GM18858 (cell line): ENCODE results near the gene LDAH.

ENCODE experiments used
- ATAC-seq: cut with Tn5 transposase; IDR thresholded peaks from one replicate; pipeline ENCODE4 v1.9.1; 2021; ENCODE audit not compliant: unreplicated experiment

Gene LDAH

GRCh38 chr2:20669562-20670314 is 153.2 kb downstream of the LDAH start:
- no peak for ATAC-seq

- ATAC-seq, result no peak
These were observed 153.9 kb downstream of the LDAH start for GRCh38 chr2:20668871-20669475.

DNA sequence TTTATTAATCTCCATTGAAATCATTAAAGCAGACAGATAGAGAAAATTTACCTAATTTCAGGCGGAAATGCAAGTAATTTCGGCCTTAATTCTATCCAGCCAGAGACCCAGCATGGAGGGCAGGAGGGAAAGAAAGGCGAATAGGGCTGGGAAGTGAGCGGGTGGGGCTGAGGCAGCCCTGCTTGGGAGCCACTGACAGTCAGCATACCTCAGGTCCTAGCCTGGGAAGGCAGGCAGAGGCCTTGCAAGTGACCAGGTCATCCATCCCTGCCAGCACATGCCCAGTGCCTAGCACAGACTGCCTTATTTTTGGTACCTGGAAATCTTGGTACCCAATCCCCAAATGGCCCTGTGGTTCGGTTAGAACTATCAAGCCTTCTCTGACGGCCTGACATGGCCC is 154.4 kb downstream of the LDAH start:
- no peak for ATAC-seq

DNA sequence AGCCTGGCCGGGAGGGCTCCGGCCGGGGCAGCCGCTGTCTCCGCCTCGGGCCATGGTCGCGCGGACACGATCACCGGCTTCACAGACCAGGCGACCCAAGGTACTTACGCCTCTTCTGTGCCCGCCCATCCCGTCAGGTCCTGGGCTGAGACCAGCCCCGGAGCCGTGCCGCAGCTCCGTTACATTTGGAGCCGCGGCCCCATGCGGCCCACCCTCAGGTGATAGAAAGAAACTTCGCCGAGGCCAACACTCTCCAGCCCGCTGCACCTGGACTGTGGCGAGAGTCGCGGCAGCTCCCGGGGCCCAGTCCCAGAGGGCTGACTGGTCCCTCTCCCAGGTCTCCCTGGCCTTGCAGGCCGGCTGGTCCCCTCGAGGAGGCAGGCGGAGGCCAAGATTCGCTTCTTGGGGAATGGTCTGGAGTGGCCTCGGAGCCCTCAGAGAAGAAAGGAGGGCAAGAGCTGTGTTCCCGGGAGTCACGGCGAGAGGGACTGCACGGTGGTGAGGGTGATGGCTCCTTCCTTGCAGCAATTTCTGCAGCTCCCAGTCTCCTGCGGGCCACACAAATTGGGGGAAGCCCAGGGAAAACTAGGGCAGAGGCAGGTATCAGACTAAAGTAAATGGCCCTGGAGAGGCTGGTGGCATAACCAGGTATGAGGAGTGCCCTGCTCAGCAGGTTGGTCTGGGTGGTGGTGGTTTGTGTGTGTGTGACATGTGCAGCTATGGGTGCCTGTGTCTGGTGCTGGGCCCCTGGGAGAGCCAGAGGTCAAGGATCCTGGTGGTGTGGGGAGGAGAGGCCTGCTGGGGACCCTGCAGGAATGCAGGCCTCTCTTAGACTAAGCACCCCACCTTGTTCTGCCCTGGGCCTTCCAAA is 155.1 kb downstream of the LDAH start:
- no peak for ATAC-seq

- ATAC-seq, result no peak
These were observed 155.8 kb downstream of the LDAH start for GRCh38 chr2:20667151-20667530.

- ATAC-seq, result no peak
These were observed 156.4 kb downstream of the LDAH start, which contains the start of gene GDF7 for GRCh38 chr2:20666304-20667150. Gene GDF7, plus strand, starts transcription at chr2:20667144. Its CDS starts 96 bp downstream, at chr2:20667240.

GRCh38 chr2:20666005-20666303 is 156.9 kb downstream of the LDAH start:
- no peak for ATAC-seq

- ATAC-seq, result no peak
These were observed 157.5 kb downstream of the LDAH start for GRCh38 chr2:20665243-20666004.

DNA sequence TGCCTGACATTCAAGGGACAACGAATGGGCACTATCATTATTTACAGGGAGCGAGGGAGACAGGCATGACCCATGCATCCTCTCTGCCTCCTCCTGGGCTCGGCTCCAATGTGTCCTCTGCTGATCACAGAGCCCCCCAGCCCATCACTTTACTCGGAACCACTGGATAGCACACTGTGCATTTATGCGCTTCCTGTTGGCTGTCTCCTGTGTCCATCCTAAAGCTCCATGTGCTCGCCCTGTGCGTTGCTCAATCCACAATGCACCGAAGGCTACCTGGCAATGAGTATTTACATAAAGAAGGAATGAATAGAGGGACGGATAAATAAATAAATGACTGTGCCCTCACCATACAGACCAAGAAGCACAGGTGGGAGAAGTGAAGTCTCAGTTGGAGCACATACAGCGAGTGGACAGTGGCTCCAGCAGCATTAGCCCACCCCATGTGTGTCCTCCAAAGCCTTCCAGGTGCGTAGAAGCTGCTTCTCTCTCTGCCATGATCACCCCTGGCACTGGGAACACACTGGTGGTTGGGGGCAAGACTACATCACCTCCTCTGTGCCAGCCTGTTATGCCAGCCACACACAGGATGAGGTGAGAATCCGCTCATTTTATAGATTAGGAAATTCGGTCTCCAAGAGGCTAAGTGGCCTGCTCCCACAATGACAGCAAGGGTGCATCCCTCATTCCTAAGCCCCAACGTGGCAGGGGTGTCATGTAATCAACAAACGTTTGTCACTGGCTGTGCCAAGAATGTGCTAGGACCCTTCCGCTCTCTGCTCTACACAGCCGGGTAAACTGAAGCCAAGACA is 158.3 kb downstream of the LDAH start:
- ATAC-seq, result no peak

DNA sequence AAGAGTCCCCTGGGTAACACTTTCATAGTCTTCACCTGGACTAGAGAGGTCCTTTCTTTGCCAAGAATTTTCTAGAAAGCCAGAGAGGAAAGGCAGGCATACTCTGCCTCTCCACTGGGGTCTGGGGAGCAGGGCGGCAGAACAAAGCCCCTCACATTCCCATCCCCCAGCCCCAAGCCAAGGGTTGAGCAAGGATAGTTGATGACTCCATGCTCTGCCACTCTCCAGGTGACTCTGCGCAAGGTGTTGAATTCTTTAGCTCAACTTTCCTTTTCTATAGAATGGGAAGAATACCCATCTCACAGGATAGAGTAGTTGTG is 158.9 kb downstream of the LDAH start:
- ATAC-seq, result no peak

DNA sequence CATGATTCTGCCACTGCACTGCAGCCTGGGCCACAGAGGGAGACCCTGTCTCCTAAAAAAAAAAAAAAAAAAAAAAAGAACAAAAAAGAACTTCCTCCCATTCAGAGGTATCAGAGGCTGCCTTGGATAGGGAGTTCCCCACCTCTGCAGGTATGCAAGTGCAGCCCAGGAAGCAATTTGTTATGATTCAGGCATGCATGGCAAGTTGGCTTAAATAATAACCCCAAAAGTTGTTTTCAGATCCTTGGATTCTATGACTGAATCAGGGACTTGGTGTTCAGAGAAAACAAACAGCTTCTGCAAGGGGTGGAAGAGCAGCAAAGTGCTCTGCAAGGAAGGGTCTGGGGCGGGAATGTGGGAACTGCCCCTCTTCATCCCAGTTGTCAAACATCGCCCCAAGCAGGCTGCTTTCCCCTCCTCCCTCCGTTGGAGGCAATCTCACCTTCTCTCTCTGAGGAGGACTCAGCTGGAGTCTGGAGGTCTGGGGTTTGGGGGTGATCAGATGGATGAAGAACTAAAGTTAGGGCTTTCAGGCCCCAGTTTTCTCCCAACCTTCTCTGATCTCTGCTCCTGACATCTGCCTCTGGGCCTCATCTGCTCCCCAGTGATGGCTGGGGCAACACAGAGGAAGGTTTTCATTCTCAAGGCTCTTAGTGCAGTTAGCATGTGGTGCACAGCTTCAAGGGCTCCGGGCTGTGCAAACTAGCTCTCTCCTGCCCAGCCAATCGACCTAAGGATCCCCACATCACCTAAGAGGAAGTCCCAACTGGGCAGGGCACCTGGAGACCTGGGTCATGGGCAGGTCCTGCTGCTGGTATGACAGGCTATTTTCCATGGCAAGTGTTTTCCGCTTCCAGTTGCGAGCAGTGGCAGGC is 159.5 kb downstream of the LDAH start:
- ATAC-seq, result no peak

DNA sequence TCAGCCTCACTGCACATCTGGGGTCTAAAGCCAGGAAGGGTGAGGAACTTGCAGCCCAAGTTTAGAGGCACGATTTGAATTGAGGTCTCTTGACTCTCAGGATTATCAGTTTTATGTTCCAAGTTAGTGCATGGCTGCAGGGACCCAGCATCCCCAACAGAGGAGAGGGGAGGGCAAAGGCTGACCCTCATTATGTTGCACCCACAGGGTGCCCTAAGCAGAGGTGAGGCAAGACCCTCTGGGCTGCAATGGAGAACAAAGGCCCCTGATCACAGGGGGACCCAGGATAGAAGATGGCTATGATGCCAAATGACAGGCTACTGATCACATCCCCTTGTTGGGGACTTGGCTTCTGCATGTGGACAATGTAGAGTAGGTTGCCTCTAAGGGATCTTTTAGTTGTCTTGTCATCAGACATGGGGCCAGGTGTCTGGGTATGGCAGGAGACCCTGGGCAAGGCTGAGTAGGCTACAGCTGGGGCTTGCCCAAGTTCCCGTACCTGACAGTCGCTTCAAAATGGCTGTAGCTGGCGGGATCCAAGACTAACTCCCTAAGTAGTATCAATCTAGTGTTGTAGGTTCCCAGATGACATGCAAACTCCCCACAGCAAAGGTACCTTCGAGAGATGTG is 160.5 kb downstream of the LDAH start:
- no peak for ATAC-seq

DNA sequence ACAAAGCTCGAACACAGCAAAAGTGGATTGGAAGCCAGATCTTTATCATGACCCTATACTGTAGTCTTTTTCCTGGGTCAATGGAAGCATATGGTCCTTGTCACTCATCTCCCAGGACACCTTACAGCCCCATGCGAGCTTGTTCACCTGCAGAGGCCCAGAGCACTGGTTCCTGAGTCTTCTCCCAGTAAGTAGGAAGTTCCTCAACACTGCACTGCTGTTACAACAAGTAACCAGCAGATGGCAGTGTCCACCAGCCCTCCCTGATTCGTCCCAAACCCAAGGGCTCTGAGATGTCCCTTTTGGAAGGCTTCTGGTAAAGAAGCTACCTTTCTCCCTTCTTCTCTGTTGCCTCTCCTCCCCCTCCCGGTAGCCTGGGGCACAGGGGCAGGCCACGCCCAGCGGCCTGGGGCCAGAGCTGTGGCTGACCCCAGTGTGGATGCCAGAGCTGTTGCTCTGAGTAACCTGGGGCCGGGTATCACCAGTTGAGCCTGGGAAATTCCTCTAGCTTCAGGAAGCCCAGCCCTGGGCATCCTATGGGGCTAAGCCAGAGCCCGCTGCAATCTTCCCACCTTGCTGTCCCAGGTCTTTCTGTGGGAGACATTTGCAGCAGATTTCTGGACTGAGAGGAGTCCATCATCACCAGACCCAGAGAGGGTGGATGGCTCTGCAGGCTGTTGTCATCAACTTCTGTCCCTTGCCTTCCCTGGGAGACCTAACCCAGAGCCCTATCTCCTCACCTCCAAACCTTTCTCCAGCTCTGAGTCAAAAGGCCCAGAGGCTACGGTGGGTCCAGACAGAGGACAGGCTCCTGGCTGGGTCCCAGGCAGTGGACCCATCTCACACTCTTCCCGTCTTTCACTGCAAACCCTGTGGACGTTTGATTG is 161.2 kb downstream of the LDAH start:
- peak; percentile 65 for ATAC-seq

DNA sequence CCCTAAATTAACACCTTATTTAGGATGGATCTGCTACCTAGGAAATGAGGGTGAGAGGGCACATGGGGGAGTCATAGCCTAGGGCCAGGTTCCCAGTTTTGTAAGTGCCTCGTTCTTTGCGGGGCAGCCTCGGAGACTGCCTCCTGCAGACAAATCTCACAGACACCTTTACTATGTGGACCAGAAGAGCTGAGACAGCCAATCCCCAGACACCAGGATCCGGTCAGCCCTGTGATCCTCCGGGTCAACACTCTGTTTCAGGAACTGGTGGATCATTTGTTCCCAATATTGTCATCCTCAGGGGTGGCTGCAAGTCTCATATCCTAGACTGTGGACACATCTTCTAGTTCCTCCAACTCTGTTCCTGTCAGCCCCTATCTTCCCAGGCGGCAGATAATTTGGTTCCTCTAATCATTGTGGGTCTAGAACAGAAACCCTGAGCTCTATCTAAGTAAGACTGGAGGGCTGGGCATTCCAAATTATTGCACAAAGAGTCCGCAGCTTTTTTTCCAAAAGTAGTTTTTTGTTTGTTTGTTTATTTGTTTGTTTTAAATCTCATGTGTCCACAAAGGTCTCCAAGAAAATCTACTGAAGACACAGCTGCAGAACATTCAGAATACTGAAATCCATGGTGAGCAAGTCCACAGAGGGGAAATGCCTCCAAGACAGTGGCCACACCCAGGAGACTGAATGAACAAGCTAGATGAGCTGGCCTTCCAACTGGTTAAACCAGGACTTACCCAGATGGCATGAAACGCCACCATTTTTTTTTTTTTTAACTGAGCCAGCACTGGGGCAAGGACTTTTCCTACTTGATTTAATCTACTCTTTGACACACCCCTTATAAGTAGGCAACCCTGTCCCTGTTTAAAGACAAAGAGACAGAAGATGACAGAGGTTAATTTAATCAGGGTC is 162.1 kb downstream of the LDAH start:
- no peak for ATAC-seq

GRCh38 chr2:20657522-20658235 is 165.2 kb downstream of the LDAH start:
- ATAC-seq, result no peak

DNA sequence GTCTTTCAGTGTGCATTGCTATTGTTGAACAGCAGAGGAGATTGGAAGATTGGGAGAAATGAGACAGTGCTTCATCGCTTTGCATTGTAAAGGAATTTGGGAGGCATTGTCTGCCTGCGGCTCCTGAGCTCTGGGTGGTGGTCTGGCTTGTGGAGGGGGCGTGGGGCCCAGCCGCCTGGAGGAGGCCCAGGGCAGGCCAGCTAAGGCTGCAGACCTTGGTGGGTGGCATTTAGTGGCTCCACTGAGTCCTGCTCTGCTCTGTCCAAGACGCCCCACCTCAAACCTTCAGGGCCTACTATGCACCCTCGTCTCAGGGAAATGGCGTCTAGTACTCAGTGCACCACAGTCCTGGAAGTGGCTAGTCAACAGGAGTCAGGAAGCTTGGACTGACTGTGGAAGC is 166.3 kb downstream of the LDAH start:
- no peak for ATAC-seq
